Type B pancreatic cell (in vitro differentiated cells): ENCODE measurements around the gene SLC6A15. TPM values are rescaled to one million over a fixed set of nuclear protein-coding genes. Genes with fewer than 3 reads are reported as not detected.

Source experiments
- DNase-seq: peaks from one replicate; pipeline ENCODE4 v3.0.0; 2021; ENCODE audit warnings: mixed read lengths; ENCODE audit not compliant: unreplicated experiment; ENCODE audit errors: extremely low spot score
- H3K27ac Mint-ChIP-seq: 2 replicates; pipeline ENCODE4 v1.8.0; 2021; ENCODE audit warnings: mild to moderate bottlenecking, mixed read lengths
- H3K27me3 Mint-ChIP-seq: 2 replicates; pipeline ENCODE4 v1.8.0; 2021; ENCODE audit warnings: mixed read lengths
- H3K36me3 Mint-ChIP-seq: 2 replicates; pipeline ENCODE4 v1.8.0; 2021; ENCODE audit warnings: mixed read lengths
- H3K4me1 Mint-ChIP-seq: one replicate; pipeline ENCODE4 v1.8.0; 2021; ENCODE audit warnings: mixed read lengths; ENCODE audit not compliant: unreplicated experiment
- H3K4me3 Mint-ChIP-seq: 2 replicates; pipeline ENCODE4 v1.8.0; 2021; ENCODE audit warnings: mild to moderate bottlenecking, mixed read lengths
- H3K9me3 Mint-ChIP-seq: 2 replicates; pipeline ENCODE4 v1.8.0; 2021; ENCODE audit warnings: mixed read lengths
- CTCF ChIP-seq: fragments of 200-600 bp; sonication (generic); conservative IDR thresholded peaks from 2 replicates; pipeline ENCODE4 v1.5.0; 2021; ENCODE audit warnings: antibody characterized with exemption, mild to moderate bottlenecking
- total RNA-seq: library from RNA; stranded (reverse); gene quantifications from 2 replicates; pipeline ENCODE4 v1.2.1, GENCODE V29; 2021; ENCODE audit warnings: low replicate concordance

The SLC6A15 gene
- total RNA-seq, 1 donor from 2014 or later: 14.8 TPM

- TF ChIP-seq CTCF: no peak
- Mint-ChIP-seq H3K4me3 (no peak overlapping the region), H3K27ac (no peak overlapping the region), H3K27me3 (no peaks in the 10 kb centered on the region), H3K9me3 (no peaks in the 10 kb centered on the region), H3K36me3 (no peaks in the 10 kb centered on the region), H3K4me1 (no peaks in the 10 kb centered on the region)
- no peak for DNase-seq
Measured at GRCh38 chr12:84826925-84827324, 85.7 kb downstream of the SLC6A15 start.

GRCh38 chr12:84825149-84825548 lies 87.5 kb downstream of the SLC6A15 start:
- no peaks in the 10 kb centered on the region for H3K9me3 Mint-ChIP-seq
- H3K4me3 Mint-ChIP-seq: no peak overlapping the region
- H3K4me1 Mint-ChIP-seq: no peaks in the 10 kb centered on the region
- no peak for DNase-seq
- H3K27me3 Mint-ChIP-seq: no peaks in the 10 kb centered on the region
- no peak overlapping the region for H3K27ac Mint-ChIP-seq
- no peaks in the 10 kb centered on the region for H3K36me3 Mint-ChIP-seq
- TF ChIP-seq CTCF: no peak

- Mint-ChIP-seq H3K9me3 (no peaks in the 10 kb centered on the region), H3K27me3 (no peaks in the 10 kb centered on the region), H3K4me3 (no peak overlapping the region), H3K4me1 (no peaks in the 10 kb centered on the region), H3K27ac (no peak overlapping the region), H3K36me3 (no peaks in the 10 kb centered on the region)
- no peak for DNase-seq
- no peak for TF ChIP-seq CTCF
Measured at GRCh38 chr12:84822525-84822924, 90.1 kb downstream of the SLC6A15 start.

GRCh38 chr12:84816916-84817695 lies 95.5 kb downstream of the SLC6A15 start:
- no peak for DNase-seq
- H3K27me3 Mint-ChIP-seq: no peaks in the 10 kb centered on the region
- no peak overlapping the region for H3K4me3 Mint-ChIP-seq
- H3K9me3 Mint-ChIP-seq: no peaks in the 10 kb centered on the region
- no peak overlapping the region for H3K27ac Mint-ChIP-seq
- peaks cover 3% of the 10 kb centered on the region for H3K4me1 Mint-ChIP-seq
- TF ChIP-seq CTCF: no peak
- H3K36me3 Mint-ChIP-seq: no peaks in the 10 kb centered on the region

- no peak overlapping the region for H3K4me3 Mint-ChIP-seq
- peaks cover 3% of the 10 kb centered on the region for H3K4me1 Mint-ChIP-seq
Measured at GRCh38 chr12:84814664-84815245, 97.8 kb downstream of the SLC6A15 start.

More at GRCh38 chr12:84814664-84815245, 97.8 kb downstream of the SLC6A15 start:
- no peak overlapping the region for H3K27ac Mint-ChIP-seq
- no peaks in the 10 kb centered on the region for H3K9me3 Mint-ChIP-seq
- no peaks in the 10 kb centered on the region for H3K36me3 Mint-ChIP-seq
- no peak for DNase-seq
- no peak for TF ChIP-seq CTCF
- H3K27me3 Mint-ChIP-seq: no peaks in the 10 kb centered on the region
